Measurements from ENCODE around the gene TMEM128.
A peak's percentile ranks its signal among the peaks of the same experiment; 100 is the strongest.
"Not testable (repeated sequence)": the region's sequence is repeated elsewhere in the genome, so short reads cannot be mapped to it uniquely, and the experiment has no call there.

The TMEM128 gene

GRCh38 chr4:4248029-4248884, at the start of gene TMEM128:
Gene TMEM128, minus strand, starts transcription at chr4:4248223. Its CDS starts 21 bp downstream, at chr4:4248202.
- DNase-seq, result peak; percentile 96

DNA sequence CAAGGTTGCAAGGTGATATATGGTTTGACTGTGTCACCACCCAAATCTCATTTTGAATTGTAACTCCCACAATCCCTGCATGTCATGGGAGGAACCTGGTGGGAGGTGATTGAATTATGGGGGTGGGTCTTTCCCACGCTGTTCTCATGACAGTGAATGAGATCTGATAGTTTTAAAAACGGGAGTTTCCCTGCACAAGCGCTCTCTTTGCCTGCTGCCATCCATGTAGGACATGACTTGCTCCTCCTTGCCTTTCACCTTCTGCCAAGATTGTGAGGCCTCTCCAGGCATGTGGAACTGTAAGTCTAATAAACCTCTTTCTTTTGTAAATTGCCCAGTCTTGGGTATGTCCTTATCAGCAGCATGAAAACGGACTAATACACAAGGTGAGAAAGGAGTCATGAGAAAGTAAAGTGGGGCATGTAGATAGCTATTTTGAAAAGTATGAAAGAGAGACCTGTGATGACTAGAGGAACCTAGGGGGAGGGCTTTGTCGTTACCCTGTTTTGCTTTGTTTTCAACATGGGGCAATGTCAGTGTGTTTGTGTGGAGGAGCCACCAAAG, 48.3 kb upstream of the TMEM128 start:
- DNase-seq, result no peak

DNA sequence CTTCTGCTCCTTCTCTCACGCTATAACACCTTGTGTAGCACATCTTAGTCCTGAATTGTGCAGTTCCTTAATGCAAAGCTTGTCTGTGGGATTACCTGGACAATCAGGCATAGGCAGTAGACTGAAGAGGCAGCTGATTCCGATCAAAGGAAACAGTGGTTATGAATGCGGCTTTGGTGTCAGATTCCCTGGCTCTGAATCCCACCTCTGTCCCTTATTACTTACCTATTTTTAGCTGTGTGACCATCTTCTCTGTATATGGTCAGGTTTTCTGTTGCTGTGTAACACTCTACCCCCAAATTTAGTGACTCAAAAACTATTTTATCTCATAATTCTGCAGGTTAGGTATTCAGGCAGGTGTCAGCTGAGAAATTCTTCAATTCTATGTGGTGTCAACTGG, 45.3 kb upstream of the TMEM128 start:
- no peak for DNase-seq

DNA sequence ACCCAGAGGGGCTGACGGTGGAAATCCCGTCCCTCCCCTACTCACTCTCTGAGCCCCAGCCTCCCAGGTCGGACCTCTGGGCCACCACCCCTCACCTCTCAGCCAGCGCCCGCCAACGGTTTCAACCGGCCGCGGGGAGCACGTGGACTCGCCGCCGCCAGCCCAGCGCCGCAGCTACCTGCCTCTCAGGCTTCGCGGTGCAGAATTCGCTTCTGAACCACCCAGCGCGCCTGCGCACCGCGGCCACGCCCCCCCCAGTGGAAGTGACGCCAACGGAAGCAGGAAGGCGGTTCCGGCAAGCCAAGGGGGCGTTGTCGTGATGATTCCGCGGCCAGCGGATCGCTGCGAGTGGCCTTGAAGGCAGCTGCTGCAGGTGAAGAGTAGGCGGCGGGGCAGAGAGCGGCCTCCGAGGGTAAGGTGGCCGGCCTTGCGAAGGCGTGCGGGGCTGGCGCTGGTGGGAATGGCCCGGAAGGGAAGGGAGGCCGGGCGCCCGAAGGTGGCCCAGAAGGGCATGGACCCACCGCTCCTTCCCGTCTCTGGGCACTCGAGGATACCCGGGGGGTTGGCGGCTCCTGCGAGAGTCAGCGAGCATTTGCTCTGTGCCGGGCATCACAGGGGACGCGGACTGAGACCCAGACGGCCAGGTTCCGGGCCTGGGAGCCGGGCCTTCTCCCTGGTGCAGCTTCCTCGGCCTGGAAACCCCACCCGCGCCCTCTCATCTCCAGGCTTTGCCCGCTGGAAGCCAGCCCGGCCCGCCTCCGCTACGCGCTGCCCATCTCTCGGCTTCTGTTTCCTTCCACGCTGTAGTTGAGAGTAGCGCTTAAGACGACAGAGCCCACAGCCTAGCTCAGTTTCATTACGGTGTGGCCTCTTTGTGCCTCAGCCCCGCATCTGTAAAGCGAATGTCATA, 42.2 kb upstream of the TMEM128 start, which contains the start of the genes LYAR and ZBTB49:
LYAR (minus strand) TSS at position 214 of the 910 bp plus-strand sequence. CDS start 6,412 bp downstream, outside the sequence.
ZBTB49 (plus strand) TSS at position 311 of the 910 bp plus-strand sequence. CDS start 9,695 bp downstream, outside the sequence.
- peak; percentile 98 for DNase-seq

DNA sequence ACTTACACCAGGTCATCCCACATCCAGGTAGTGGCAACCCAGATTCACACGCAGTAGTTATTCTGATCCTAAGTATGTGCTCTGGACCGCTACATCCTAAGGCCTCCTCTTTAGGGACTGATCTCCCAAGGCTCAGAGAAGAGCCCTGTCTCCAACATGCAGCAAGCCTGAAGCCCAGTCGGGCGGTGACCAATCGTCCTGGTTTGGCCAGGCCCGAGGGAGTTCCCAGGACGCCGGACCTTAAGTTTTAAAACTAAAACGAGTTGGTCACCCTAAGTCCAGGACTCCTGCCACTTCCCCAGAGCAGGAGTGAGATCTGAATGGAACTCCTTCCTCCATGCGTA, 41.5 kb upstream of the TMEM128 start:
- DNase-seq, result no peak

DNA sequence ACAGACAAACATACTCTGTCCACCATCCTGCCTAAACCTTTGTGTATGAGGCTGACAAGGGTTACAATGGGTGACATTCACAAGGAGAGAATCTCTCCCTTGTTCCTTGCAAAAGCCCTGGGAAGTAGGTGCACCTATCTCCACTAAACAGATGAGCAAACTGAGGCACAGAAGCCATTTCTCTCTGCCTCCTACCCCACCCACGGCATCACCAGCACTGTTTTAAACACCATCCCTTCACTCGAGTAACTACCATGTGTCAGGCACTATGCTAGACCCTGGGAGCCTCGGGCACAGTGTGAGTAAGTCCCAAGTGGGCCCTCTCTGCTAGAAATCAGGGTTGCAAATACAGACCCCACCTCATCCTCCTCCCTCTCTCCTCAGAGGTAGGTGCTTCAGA, 41.0 kb upstream of the TMEM128 start:
- DNase-seq, result no peak

GRCh38 chr4:4288098-4288497, 40.1 kb upstream of the TMEM128 start:
- DNase-seq, result no peak

DNA sequence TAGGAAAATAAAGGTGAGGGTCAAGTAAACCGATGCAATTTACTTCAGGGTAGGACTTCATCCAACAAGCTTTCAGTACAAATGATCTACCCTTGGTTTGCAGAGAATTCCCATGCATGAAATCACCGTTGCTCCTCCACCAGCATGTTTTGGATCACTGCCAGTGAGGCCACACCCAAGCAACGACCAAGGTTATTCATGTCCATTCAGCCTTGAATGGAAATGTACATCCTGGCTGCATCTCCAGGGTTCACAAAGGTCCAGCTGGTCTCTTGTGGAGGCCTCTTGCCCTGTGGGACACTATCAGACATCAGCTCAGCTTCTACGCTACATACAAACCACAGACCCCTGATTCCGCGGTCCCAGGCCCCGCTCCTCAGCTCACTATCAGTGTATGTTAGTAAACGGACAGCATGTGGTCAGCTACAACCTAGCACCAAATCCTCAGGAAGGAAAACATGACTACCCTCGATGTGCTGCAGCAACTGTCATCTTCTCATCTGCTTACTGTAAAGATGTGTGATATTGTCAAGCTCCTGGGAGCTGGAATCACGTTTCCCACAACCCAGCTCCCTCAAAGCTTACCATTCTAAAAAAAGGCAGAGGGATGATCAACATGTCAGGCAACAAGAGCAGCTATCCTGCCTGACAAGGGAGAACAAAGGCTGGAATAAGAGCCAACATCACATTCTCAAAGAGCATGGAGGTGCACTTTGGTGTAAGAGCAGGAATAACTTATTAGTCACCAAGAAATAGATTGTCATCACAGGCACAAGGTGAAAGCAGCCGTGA, 37.0 kb upstream of the TMEM128 start:
- DNase-seq, result no peak

GRCh38 chr4:4281787-4282186, 33.8 kb upstream of the TMEM128 start:
- no peak for DNase-seq

GRCh38 chr4:4277531-4277930, 29.5 kb upstream of the TMEM128 start:
- DNase-seq, result no peak

GRCh38 chr4:4274226-4274625, 26.2 kb upstream of the TMEM128 start:
- no peak for DNase-seq

GRCh38 chr4:4271912-4272311, 23.9 kb upstream of the TMEM128 start:
- no peak for DNase-seq

- no peak for DNase-seq
Observed at GRCh38 chr4:4270529-4270928, 22.5 kb upstream of the TMEM128 start.

- DNase-seq, result no peak
Observed at GRCh38 chr4:4269856-4270255, 21.8 kb upstream of the TMEM128 start.

DNA sequence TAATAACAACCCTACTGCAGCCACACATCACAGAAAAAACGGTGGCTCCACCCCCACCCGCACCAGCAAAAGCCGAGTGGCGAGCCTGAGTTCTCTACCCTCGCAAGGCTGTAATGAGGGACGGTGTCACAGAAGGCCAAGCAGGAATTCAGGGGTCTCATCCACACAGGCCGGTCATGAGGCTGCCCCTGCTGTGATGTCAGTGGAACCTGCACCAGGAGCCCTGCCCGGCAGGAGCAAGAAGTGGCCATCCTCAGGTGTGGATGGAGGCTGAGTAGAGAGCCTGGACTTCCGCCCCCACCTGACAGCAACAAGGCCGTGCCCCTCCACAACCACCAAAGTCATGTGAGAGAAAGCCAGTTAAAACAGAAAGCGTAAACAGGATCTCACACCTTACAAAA, 21.3 kb upstream of the TMEM128 start:
- no peak for DNase-seq

DNA sequence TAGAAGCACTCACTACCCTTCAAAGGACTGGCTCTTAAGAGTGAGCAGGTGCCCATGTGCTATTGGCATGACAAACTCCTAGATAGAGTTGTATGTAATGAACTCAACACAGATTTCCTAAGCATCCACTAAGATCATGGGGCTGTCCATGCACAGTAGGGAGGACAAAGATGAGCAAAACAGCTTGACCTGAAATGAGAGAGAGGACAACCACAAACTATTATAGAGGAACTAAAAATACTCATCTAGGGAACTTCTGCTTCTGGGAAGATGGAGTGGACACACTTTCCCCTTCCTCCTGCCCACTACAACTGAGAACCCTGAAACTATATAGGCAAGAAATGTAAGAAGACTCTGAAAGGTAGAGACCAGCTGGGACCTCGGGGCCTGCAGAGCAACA, 20.8 kb upstream of the TMEM128 start:
- DNase-seq, result no peak

DNA sequence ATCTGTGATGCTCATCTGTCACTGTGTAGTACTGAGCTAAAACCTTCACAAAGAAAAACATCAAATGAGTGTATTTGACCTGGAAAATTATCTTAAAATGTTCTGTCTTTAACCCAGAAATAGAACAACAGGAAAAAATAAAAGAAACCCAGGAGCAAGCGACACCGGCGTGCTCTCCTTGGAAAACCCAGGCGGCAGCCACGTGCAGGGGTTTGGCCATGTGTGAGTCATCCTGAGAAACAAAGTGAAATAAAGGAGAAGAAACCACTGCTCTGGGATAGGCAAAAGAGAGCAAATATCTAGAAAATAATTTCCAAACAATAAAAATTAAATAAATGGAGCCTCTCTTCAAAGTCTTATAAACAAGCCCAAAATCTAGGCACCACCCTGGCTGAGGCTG, 20.0 kb upstream of the TMEM128 start:
- no peak for DNase-seq

- DNase-seq, result no peak
Observed at GRCh38 chr4:4260185-4260751, 12.2 kb upstream of the TMEM128 start.

- no peak for DNase-seq
Observed at GRCh38 chr4:4259484-4260100, 11.6 kb upstream of the TMEM128 start.

- DNase-seq, result not testable (repeated sequence)
Observed at GRCh38 chr4:4257705-4258104, 9.7 kb upstream of the TMEM128 start.

GRCh38 chr4:4256799-4257198, 8.8 kb upstream of the TMEM128 start:
- DNase-seq, result no peak

DNA sequence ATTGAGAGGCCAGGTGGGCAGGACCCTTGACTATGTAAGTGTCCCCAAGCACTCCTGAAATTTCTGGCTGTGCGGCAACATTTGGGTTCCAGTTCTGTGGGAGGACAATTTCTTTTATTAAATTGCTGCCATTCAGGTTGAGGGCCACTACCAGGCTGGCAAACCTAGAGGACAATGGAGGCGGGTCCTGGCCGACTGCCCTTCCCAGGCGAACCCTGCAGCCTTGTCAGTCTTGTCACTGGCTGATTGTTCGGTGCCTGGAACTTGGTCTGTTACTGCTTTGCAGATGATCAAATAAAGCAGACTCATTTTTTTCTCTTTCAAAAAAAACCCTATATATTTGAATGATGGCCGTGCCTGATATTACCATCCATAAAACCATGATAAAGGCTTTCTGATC, 6.6 kb upstream of the TMEM128 start:
- DNase-seq, result no peak

Data from islet precursor cell (in vitro differentiated cells).